UCSD-AML1 (cell line): ENCODE measurements around the gene CNTN4.

Experiments used
- DNase-seq: peaks from one replicate; lab custom pipeline; 2025; ENCODE audit not compliant: unreplicated experiment; lab: John Stamatoyannopoulos, UW

The CNTN4 gene

DNA sequence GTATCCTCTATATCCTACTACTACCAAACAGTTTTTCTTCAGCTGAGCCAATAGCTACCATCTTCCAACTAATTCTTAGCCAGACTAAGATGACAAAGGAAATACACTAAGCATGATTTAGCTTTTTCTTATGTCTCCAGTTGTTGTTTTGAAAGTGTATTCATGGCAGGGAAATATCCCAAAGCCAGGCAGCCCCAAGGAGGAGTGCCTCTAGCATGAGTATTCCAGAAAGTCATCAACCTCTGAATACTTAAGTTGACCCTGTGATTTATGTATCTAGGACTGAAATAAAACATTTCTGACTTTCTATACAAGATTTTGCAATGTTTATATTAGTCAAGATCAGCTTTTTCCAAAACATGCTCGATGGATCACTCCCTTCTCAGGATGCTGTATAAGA lies 562.4 kb downstream of the CNTN4 start:
- DNase-seq = no peak

DNA sequence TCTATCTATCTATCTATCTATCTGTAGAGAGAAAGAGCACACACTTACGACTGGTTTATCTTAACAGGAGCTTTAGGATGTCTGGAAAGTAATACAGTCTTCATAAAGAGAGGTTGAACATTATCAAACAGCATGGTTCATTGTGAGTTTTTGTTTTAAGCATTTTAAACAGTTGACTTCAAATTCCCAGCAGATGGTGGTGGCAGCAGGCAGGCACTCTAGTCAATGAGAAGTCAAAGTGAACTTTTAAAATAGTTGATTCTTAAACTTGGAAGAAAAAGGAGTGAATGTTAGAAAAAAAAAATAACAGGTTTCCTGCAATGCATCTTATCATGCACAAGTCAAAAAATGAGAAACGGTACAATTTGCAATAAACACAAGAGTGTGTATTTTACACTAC lies 578.8 kb downstream of the CNTN4 start:
- DNase-seq = no peak

DNA sequence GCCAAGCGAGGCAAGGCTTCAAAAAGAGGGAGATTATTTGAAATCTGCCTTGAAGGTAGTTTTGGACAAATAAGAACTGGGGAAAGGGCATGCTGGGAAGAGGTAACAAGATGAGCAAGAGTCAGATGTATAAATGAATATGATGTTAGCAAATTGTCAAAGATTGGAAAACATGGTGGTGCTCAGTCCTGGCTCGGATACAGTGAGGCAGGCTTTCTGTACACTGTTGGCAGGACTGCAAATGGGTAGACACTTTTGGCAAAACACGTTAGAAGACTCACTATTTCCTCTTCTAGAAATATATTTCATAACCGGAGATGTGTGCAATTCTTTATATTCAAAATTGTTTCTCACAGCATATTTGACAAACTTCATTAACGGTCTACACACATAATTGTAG lies 581.6 kb downstream of the CNTN4 start:
- DNase-seq = no peak

DNA sequence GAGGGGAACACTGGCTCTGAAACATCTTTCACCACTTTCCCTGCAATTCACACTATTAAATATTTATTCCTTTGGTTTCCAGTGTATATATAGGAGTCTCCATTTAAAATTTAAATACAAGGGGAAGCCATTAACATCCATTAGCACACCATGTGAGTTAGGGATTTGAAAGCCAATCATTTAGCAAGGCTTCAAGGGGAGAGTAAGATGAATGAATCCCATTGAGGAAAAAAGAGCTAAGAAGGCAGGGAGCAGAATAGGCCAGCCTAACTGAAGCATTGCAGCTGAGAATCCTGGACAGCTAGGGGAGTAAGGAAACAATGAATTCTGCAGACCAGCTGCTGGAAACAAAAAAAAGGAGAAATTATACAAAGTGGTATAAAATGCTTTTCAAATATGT lies 585.4 kb downstream of the CNTN4 start:
- no peak for DNase-seq

DNA sequence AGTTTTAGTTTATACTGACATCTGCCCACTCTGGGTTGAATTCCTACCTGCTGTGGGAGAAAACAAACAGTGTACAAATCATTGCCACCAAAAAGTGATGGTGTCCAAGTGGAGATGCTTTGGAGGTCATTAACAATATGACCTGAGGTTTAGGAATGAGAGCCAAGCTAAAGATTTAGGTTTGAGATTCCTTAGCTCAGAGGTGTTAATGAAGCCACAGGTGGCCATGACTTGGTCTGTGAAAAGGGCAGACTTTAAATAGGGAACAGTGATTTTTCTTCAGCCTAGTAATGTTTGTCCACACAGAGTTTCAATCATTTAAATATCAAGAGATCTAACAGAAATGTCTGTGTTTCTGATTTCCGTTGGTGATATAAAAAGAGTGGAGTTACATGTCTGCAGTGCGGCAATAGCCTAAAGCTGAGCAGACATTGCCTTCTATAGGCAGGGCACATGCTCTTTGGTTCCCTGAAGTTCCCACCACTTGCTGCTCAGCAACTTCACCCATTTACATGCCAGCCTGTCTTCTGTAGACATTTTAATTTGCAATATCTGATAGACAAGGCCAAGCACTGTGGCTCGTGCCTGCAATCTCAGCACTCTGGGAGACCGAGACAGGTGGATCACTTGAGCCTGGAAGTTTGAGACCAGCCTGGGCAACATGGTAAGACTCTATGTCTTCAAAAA lies 588.3 kb downstream of the CNTN4 start:
- DNase-seq = no peak

DNA sequence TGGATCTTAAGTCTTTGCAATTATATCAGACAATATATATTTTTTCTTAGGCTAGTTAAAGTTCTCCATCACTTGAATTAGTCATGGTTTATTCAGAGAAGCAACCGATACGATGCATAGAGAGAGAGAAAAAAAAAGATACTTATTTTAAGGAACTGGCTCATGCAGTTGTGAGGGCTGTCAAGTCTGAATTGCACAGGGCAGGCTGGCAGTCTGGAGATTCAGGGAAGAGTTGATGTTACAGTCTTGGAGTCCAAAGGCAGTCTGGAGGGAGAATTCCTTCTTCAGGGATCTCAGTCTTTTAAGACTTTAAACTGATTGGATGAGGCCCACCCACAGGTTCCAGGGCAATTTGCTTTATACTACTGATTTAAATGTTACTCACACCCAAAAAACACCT lies 598.9 kb downstream of the CNTN4 start:
- no peak for DNase-seq

DNA sequence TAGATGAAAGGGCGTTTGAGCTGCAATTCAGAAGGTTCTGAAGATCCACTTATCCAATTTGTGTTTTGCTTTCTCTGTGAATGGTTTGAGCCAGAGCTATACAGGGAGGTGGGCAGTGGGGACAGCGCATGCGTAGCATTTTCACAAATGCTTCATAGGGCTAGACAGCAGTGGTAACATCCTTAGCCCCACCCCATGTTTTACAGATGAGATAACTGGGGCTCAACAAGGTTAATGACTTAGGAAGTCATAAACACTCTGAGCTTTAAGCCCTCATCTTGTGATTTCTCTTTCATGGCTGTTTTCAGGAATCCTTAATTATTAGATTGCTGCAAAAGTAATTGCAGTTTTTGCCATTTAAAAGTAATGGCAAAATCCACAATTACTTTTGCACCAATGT lies 602.8 kb downstream of the CNTN4 start:
- no peak for DNase-seq

DNA sequence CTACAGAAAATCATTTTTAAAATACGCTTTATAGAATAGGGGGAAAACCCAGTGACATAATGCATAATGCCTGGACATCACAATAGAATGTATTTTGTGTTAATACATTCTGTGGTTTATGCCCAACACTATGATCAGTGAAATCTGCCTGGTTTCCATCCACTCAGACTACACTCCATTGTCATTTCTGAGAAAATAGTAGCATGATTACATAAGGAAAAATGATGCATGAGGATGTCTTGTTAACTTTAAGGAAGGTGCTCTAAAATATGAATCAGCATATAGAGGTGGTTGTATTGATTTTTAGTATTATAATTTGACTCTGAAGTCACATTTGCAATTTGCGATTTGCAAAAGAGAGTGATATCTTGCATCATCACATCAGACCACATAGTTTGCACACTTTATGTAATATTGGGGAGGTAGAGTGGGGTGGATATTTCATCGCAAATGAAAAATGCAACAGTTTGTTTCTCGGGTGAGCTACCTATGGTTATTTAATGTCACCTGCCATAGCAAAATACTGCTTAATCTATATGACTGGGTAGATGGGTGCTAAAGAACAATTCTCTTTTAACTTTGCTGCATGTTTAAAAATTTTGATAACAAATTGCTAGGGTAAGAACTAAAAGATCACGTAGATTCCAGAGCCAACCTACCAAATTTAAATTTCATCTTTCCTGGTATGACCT lies 607.6 kb downstream of the CNTN4 start:
- no peak for DNase-seq

DNA sequence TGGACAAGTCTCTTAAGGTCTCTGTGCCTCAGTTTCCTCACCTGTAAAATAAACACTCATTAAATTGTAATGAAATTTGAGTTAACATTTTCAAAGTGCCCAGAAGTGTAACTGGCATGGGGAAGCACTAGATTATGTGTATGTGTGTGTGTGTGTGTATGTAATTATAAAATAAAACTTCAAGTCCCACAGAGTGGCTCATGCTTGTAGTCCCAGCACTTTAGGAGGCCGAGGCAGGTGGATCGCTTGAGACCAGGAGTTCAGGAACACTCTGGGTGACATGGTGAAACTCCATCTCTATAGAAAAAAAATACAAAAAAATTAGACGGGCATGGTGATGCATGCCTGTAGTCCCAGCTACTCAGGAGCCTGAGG lies 608.2 kb downstream of the CNTN4 start:
- no peak for DNase-seq

DNA sequence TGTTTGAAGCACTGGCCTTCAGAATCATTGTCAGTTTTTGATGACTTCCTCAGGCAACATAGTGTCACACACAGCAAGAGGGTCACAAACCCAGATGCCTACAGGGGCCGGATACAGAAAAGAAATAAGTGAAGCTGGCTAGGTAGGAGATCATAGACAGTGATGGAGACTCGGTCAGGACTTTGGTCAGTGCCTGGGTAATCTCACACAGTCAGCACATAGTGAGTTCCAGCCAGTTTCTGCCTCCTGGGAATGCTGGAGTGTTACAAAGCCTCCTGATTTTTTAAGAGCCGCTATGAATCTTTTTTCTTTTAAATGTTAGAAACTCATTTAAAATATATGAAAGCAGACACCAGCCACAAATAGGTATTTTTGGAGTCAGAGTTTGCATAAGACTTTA lies 612.4 kb downstream of the CNTN4 start:
- DNase-seq = no peak

DNA sequence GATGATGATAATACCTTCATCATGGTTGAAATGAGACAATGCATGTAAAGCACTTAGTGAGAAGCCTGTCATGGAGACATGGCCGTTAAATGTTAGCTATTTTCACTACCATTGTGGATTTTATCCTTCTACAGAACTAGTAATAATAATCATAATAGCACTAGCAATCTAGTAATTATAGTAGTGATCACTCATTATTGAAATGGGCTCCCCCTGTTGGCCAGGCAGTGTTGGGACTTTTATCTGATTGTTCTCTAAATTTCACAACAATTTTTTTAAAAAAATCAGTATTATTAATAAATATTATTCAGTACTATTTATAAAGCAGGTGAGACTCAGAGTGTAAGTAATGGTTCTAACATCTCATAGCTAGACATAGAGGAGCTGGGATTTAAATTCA lies 615.3 kb downstream of the CNTN4 start:
- DNase-seq = no peak

DNA sequence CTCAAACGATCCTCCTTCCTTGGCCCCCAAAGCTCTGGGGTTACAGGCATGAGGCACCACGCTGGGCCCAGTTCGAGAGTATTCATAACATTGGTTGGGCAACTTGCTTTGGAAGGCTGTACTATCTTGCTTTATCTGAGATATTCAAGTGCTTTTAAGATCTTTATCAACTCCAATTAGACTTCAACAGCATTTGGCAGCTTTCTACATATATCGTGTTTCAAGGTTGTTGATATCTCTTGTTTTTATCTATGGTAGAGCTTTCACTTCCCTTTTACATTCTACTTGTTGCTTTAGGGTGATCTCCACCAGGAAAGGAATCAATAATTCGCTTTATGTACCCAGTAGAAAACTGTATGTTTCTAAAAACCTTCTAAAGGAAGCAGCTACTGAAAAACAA lies 616.2 kb downstream of the CNTN4 start:
- DNase-seq = no peak

DNA sequence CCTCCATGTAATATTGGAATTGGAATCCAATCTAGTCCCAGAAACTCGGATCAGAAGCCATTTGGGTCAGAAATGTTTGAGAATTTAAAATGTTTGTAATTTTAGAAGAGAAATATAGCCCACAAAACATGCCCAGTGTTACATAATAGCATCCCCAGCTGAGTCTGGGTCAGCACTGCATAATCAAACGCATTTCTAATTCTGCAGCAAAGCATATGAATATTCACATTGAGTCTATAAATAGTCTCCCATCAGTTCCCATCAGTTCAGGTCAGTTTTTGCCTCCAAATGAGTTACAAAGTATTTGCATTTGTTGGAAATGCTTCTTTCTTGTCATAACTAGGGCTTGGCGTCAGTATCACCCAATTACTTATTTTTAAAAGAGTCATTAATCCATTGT lies 628.4 kb downstream of the CNTN4 start:
- DNase-seq = no peak

DNA sequence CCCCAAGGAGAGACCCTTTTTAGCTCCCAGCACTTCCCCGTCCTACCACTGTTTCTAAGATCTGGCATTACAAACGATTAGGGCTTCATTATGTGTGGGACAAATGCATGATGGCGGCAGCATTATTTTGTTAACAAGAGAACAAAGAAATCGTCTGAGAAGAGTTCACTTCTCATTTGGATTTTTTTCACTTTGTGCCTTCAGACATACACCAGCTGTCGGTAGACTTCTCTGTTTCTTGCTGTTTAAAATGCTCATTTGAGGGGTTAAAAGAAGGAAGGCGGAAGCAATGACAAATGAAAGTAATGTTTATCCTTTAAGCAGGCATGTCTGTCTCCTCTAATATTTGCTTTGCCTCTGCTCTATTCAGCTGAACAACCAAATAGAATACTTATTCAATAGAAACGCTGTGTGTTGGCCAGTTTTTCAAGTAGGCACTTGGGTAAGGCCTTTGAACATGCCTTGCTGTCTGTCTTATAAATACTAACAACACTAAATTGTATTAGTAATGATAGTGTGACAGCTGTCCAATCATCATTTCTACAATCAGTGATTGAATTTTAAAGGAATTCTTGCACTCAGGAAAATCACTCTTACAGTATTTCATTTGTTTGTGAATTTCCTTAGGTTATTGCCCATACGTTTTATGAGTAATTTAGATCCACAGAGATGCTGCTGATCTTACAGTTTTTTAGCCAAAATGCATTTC lies 629.1 kb downstream of the CNTN4 start:
- DNase-seq = no peak

DNA sequence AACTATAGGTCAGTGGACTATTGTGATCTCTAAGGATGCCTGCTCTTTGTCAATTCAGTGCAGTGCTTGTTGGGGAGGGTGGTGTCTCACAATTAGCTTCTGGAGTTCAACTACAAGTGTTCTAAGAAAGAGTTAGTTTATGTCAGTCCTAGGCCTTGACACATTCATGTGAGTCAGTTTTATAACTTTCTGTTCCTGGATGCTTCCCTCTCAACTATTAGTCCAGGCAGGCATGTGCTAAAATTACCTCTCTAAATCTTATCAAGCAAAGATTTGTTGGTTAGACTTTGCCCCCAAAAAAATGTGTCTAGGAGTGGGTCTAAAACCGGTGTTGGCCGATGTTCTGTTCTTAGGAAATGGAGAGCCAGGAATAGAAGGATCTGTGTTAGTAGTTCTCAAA lies 633.2 kb downstream of the CNTN4 start:
- DNase-seq = no peak

DNA sequence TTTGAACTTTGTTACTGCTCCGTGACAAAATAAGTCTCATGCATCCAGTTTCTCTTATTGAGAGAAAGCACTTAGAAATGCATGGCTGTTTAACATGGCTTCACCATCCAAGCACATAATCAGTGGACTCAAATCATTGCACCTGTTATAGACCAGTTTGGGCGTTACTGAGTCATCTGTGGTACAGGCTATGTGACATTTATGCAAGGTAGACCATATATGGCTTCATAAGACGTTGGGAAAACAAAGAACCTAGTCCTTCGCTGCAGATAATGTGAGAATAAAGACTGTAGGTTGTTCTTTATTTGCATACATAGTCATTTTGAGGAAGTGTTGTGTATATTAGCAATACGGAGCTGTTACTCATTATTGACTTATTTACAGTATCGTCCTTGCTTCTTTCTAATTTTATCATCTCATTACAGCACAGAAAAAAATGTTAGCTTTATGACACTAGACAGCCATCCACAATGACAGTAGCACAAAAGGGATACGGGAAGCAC lies 636.8 kb downstream of the CNTN4 start:
- DNase-seq = no peak

DNA sequence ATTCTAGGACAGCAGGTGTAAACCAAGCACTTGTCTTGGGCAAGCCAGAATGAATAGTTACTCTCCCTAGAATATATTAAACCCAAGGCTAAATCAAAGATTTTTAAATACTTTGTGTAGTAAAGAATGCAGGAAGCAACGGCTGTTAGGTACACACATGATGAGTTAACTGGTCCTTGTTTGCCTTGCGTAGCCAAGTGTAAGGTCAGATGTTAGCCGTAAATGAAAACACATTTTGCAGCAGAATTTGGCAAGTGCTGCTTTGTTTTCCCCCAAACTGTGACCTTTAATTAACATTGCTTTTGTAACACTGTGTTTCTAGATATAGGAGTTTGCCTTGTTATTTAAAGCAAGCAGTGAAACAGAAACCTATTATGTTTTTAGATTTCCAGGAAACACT lies 642.9 kb downstream of the CNTN4 start:
- DNase-seq = no peak

DNA sequence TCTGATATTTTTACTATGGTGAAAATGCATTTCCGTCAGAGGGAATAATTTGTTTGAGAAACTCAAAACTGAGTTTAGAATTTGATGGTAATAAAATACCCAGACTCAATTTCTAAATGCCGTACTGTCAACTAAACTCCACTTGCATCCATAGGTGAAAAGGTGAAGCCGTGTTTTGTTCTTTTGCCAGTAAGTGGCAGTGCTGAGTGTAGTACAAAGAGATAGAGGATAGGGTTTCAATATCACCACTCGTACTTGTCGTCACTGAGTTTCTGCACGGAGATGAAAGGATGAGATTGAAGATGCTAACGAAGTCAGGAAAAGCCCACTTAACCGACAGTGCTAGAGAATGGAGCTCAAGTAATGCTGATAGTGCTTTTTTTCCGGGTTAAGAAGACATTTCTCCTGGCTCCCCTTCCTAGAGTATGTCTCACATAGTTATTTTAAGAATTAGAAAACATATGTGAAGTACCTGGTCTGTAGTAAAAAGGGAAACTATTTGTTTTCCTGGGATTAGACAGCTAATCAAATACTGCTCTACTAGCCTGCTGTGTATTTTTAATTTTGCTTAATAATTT lies 666.4 kb downstream of the CNTN4 start:
- no peak for DNase-seq

DNA sequence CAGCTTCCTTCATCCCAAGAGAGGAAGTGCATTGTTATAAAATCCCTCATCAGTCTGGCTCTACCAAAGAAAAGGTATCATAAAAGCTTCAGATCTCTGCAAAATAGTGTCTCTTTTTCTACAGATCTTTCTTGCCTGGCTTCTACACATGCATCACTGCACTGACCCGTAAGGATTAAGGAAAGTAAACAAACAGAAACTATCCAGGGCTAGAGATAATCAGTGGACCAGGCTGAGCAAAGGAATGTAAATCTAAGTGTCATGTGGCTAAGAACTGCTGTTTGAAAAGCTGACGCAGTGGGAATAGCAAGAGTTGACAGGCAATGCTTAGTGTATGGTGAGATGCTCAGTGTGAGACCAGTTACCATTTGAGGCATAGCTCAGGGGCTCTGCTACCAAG lies 671.8 kb downstream of the CNTN4 start:
- DNase-seq = no peak

DNA sequence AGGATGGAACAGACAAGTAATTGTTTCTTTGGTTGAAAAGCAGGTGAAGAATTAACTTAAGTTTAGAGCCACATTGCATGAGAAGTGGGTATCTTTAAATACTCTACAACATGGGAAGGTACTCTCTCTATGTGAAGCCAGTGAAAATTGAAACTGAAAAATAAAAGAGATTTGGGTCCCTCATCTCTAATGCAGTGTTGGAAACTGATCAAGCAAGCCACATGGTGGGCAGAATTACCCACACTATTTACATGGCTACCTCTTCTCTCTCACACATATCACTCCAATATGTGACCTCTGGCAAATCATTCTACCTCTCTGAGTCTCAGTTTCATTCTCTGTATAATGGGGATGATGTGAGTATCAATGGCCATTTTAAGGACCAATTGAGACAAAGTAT lies 672.5 kb downstream of the CNTN4 start:
- DNase-seq = no peak

DNA sequence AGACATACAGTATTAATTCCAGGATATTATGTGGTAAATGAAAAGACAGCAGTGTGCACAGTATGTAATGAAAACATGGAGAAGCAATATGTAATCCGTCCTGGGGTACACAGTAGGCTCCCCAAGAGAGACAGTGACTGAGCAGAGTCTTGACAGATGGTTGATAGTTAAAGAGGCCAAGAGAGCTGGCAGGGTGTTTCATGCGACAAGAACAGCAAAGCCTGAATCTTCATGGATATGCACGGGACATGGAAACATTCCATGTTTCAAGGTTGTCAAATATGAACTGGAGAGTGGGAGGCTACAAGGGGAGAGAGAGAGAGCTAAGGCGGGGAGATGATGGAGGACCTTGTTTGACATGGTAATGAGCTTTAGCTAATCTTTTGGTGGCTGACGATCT lies 673.1 kb downstream of the CNTN4 start:
- DNase-seq = no peak

DNA sequence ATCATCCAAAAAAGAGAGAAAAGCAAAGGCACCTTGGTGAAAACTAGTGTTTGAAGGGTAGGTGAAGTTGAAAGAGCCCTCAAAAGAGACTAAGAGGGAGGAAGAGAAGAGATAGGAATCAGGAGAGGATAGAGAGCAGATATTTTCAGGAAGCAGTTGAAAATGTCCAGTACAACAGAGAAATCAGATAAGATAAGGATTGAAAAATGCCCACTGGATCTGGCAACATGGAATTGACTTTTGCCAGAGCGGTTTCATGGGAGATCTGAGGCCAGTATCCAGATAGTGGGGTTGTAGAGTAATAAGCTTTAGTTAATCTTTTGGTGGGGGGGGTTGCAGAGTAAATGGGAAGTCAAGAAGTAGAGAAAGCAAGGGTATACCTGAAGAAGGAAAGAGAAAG lies 674.1 kb downstream of the CNTN4 start:
- DNase-seq = no peak
